HG02571 (cell line): Measurements from ENCODE around the gene GATA5.

Experiments used
- ATAC-seq: cut with Tn5 transposase; IDR thresholded peaks from one replicate; pipeline ENCODE4 v1.9.1; 2021; ENCODE audit warnings: mild to moderate bottlenecking, moderate library complexity; ENCODE audit not compliant: unreplicated experiment

The GATA5 gene

GRCh38 chr20:62457098-62457497 is 18.7 kb downstream of the GATA5 start:
- no peak for ATAC-seq

- no peak for ATAC-seq
These were observed 19.9 kb downstream of the GATA5 start for GRCh38 chr20:62455929-62456328.

- no peak for ATAC-seq
These were observed 20.7 kb downstream of the GATA5 start for GRCh38 chr20:62454904-62455636.

- ATAC-seq: no peak
These were observed 22.5 kb downstream of the GATA5 start for GRCh38 chr20:62453186-62453808.

- no peak for ATAC-seq
These were observed 23.2 kb downstream of the GATA5 start for GRCh38 chr20:62452475-62453095.

- no peak for ATAC-seq
These were observed 23.8 kb downstream of the GATA5 start for GRCh38 chr20:62451970-62452369.

- ATAC-seq: no peak
These were observed 24.5 kb downstream of the GATA5 start for GRCh38 chr20:62451156-62451767.

GRCh38 chr20:62449951-62450691 is 25.7 kb downstream of the GATA5 start:
- ATAC-seq: no peak

- no peak for ATAC-seq
These were observed 27.0 kb downstream of the GATA5 start for GRCh38 chr20:62448788-62449187.

- ATAC-seq: no peak
These were observed 27.8 kb downstream of the GATA5 start for GRCh38 chr20:62448038-62448437.

GRCh38 chr20:62446888-62447869 is 28.6 kb downstream of the GATA5 start:
- no peak for ATAC-seq

- no peak for ATAC-seq
These were observed 29.3 kb downstream of the GATA5 start for GRCh38 chr20:62446481-62446880.

GRCh38 chr20:62445553-62446340 is 30.0 kb downstream of the GATA5 start:
- ATAC-seq: no peak

GRCh38 chr20:62444286-62444685 is 31.5 kb downstream of the GATA5 start:
- no peak for ATAC-seq

GRCh38 chr20:62441987-62442539 is 33.7 kb downstream of the GATA5 start:
- ATAC-seq: no peak

GRCh38 chr20:62439218-62439617 is 36.6 kb downstream of the GATA5 start:
- no peak for ATAC-seq

- no peak for ATAC-seq
These were observed 37.9 kb downstream of the GATA5 start for GRCh38 chr20:62437927-62438326.

GRCh38 chr20:62437496-62437895 is 38.3 kb downstream of the GATA5 start:
- ATAC-seq: no peak

GRCh38 chr20:62436692-62437091 is 39.1 kb downstream of the GATA5 start:
- ATAC-seq: no peak
